HEK293 (cell line): ENCODE data around the gene ST3GAL5.

ENCODE experiments used
- CTCF ChIA-PET: fragments of 350-600 bp; formaldehyde crosslinking; extraction: SDS; loops from one replicate; lab custom pipeline; 2021; ENCODE audit warnings: antibody characterized with exemption; lab: Yijun Ruan, JAX
- POLR2A ChIA-PET: fragments of 300-600 bp; formaldehyde crosslinking; extraction: SDS; loops from one replicate; lab custom pipeline; 2020; ENCODE audit warnings: antibody characterized with exemption, inconsistent platforms; lab: Yijun Ruan, JAX
- H3K27ac ChIP-seq: fragments of 200-500 bp; sonication (Bioruptor generic); 2 replicates; pipeline ENCODE4 v1.5.1; 2014; ENCODE audit warnings: low read depth, low read length, control low read depth, inconsistent platforms; ENCODE audit errors: extremely low read depth
- H3K36me3 ChIP-seq, 2 experiments: fragments of 200-500 bp in 1 of 2; sonication (Bioruptor generic) in 1 of 2; 1 replicate in 1 of 2; 2 replicates in 1 of 2; pipeline ENCODE4 v1.5.1; 2014 to 2017; ENCODE audit warnings: inconsistent platforms in 2 of 2, low read length in 2 of 2; ENCODE audit not compliant: control insufficient read depth in 2 of 2, insufficient read depth in 1 of 2
- H3K4me1 ChIP-seq: fragments of 200-500 bp; sonication (Bioruptor generic); 2 replicates; pipeline ENCODE4 v1.5.1; 2014; ENCODE audit warnings: mild to moderate bottlenecking, low read length, inconsistent platforms; ENCODE audit not compliant: control insufficient read depth, insufficient read depth
- H3K4me3 ChIP-seq: 2 replicates; pipeline ENCODE4 v1.5.1; 2011; ENCODE audit warnings: low read depth, mild to moderate bottlenecking, control low read depth, low read length, moderate library complexity
- H3K9me3 ChIP-seq: fragments of 200-500 bp; sonication (Bioruptor generic); 2 replicates; pipeline ENCODE4 v1.5.1; 2014; ENCODE audit warnings: low read depth, low read length, inconsistent platforms; ENCODE audit not compliant: control insufficient read depth, insufficient read depth
- GLI2 ChIP-seq: fragments of 450-650 bp; formaldehyde crosslinking; IDR thresholded peaks from 2 replicates; pipeline ENCODE4; 2017; ENCODE audit warnings: missing biosample characterization, missing genetic modification characterization, low read depth, borderline replicate concordance
- PATZ1 ChIP-seq: fragments of 450-650 bp; formaldehyde crosslinking; IDR thresholded peaks from 2 replicates; pipeline ENCODE4 v1.5.1; 2016; ENCODE audit warnings: missing biosample characterization, missing genetic modification characterization
- REPIN1 ChIP-seq: fragments of 450-650 bp; formaldehyde crosslinking; IDR thresholded peaks from 2 replicates; pipeline ENCODE4 v1.5.1; 2017; ENCODE audit warnings: missing biosample characterization, missing genetic modification characterization, low read depth
- ZNF174 ChIP-seq: fragments of 450-650 bp; formaldehyde crosslinking; IDR thresholded peaks from 2 replicates; pipeline ENCODE4 v1.5.0; 2017; ENCODE audit warnings: missing biosample characterization, mild to moderate bottlenecking, missing genetic modification characterization
- ZNF324 ChIP-seq: fragments of 450-650 bp; formaldehyde crosslinking; IDR thresholded peaks from 2 replicates; pipeline ENCODE4 v1.5.1; 2016; ENCODE audit warnings: missing biosample characterization, missing genetic modification characterization
- ZXDB ChIP-seq: fragments of 450-650 bp; formaldehyde crosslinking; IDR thresholded peaks from 2 replicates; pipeline ENCODE4 v1.5.1; 2016; ENCODE audit warnings: missing biosample characterization, missing genetic modification characterization
- TF ChIP-seq, protein P1 (sequence below): fragments of 450-650 bp; formaldehyde crosslinking; IDR thresholded peaks from 2 replicates; pipeline ENCODE4 v1.5.1; 2016; ENCODE audit warnings: missing biosample characterization, missing genetic modification characterization, borderline replicate concordance

The ST3GAL5 gene

DNA sequence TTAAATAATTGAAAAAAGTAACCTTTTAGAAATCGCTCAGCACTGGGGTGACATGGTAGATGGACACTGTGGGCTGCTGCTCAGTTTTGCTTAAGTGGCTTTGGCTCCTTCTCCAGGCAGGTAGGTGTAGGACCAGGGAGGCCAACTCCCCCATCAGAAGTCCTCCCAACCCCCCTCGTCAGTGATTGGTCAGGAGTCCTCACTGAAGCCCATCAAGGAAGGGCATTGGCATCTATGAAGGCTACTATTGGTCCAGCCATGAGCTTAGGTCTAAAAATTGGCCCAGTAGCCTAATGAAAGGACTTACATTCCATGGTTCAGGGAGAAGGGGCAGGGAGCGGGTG, 34.7 kb downstream of the ST3GAL5 start:
- H3K4me1 ChIP-seq, result no peaks in the 10 kb centered on the region
- CTCF ChIA-PET, result no interaction called here
- H3K36me3 ChIP-seq, result peaks cover 0 to 6% of the 10 kb centered on the region in 2 experiments; a peak in 2 of 3 replicates
- H3K4me3 ChIP-seq, result no peak overlapping the region
- POLR2A ChIA-PET, result no interaction called here
- TF ChIP-seq ZNF324 (tag by site-specific recombination), result no peak
- TF ChIP-seq REPIN1, result no peak
- TF ChIP-seq ZXDB, result no peak
- TF ChIP-seq ZNF174 (tag by site-specific recombination), result no peak
- TF ChIP-seq, protein P1, sequence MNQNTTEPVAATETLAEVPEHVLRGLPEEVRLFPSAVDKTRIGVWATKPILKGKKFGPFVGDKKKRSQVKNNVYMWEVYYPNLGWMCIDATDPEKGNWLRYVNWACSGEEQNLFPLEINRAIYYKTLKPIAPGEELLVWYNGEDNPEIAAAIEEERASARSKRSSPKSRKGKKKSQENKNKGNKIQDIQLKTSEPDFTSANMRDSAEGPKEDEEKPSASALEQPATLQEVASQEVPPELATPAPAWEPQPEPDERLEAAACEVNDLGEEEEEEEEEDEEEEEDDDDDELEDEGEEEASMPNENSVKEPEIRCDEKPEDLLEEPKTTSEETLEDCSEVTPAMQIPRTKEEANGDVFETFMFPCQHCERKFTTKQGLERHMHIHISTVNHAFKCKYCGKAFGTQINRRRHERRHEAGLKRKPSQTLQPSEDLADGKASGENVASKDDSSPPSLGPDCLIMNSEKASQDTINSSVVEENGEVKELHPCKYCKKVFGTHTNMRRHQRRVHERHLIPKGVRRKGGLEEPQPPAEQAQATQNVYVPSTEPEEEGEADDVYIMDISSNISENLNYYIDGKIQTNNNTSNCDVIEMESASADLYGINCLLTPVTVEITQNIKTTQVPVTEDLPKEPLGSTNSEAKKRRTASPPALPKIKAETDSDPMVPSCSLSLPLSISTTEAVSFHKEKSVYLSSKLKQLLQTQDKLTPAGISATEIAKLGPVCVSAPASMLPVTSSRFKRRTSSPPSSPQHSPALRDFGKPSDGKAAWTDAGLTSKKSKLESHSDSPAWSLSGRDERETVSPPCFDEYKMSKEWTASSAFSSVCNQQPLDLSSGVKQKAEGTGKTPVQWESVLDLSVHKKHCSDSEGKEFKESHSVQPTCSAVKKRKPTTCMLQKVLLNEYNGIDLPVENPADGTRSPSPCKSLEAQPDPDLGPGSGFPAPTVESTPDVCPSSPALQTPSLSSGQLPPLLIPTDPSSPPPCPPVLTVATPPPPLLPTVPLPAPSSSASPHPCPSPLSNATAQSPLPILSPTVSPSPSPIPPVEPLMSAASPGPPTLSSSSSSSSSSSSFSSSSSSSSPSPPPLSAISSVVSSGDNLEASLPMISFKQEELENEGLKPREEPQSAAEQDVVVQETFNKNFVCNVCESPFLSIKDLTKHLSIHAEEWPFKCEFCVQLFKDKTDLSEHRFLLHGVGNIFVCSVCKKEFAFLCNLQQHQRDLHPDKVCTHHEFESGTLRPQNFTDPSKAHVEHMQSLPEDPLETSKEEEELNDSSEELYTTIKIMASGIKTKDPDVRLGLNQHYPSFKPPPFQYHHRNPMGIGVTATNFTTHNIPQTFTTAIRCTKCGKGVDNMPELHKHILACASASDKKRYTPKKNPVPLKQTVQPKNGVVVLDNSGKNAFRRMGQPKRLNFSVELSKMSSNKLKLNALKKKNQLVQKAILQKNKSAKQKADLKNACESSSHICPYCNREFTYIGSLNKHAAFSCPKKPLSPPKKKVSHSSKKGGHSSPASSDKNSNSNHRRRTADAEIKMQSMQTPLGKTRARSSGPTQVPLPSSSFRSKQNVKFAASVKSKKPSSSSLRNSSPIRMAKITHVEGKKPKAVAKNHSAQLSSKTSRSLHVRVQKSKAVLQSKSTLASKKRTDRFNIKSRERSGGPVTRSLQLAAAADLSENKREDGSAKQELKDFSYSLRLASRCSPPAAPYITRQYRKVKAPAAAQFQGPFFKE (tag by site-specific recombination), result no peak
- no peak overlapping the region for H3K27ac ChIP-seq
- no peaks in the 10 kb centered on the region for H3K9me3 ChIP-seq

GRCh38 chr2:85853499-85854165, 35.2 kb downstream of the ST3GAL5 start:
- no peak for TF ChIP-seq PATZ1 (tag by site-specific recombination)
- no peak for TF ChIP-seq GLI2 (tag by site-specific recombination)
- TF ChIP-seq, protein P1 (tag by site-specific recombination), result no peak

More at GRCh38 chr2:85853499-85854165, 35.2 kb downstream of the ST3GAL5 start:
- Histone ChIP-seq H3K9me3 (no peaks in the 10 kb centered on the region), H3K27ac (no peak overlapping the region), H3K4me3 (no peak overlapping the region), H3K4me1 (no peaks in the 10 kb centered on the region), H3K36me3 (peaks cover 0 to 6% of the 10 kb centered on the region in 2 experiments; a peak in 2 of 3 replicates)
- POLR2A ChIA-PET, result no interaction called here
- CTCF ChIA-PET, result no interaction called here
